Osteocyte (in vitro differentiated cells): ENCODE results near the gene CPE. TPM values are rescaled to one million over a fixed set of nuclear protein-coding genes. Genes with fewer than 3 reads are reported as not detected.

Experiments
- DNase-seq: peaks from one replicate; pipeline ENCODE4 v3.0.0; 2021; ENCODE audit warnings: mixed read lengths; ENCODE audit not compliant: unreplicated experiment; ENCODE audit errors: extremely low spot score
- H3K27ac Mint-ChIP-seq: one replicate; pipeline ENCODE4 v1.8.0; 2021; ENCODE audit warnings: mild to moderate bottlenecking, mixed read lengths; ENCODE audit not compliant: unreplicated experiment
- H3K27me3 Mint-ChIP-seq: one replicate; pipeline ENCODE4 v1.8.0; 2021; ENCODE audit warnings: mixed read lengths; ENCODE audit not compliant: unreplicated experiment
- H3K36me3 Mint-ChIP-seq: one replicate; pipeline ENCODE4 v1.8.0; 2021; ENCODE audit warnings: mixed read lengths; ENCODE audit not compliant: unreplicated experiment
- H3K4me1 Mint-ChIP-seq: one replicate; pipeline ENCODE4 v1.8.0; 2021; ENCODE audit warnings: mixed read lengths; ENCODE audit not compliant: unreplicated experiment
- H3K4me3 Mint-ChIP-seq: one replicate; pipeline ENCODE4 v1.8.0; 2021; ENCODE audit warnings: mild to moderate bottlenecking, moderate library complexity, mixed read lengths; ENCODE audit not compliant: unreplicated experiment
- H3K9me3 Mint-ChIP-seq: one replicate; pipeline ENCODE4 v1.8.0; 2021; ENCODE audit warnings: mixed read lengths; ENCODE audit not compliant: unreplicated experiment
- total RNA-seq: library from RNA; stranded (reverse); gene quantifications from 2 replicates; pipeline ENCODE4 v1.2.1, GENCODE V29; 2021
- TF ChIP-seq, protein P1 (sequence below): fragments of 200-600 bp; sonication (generic); IDR thresholded peaks from 2 replicates; pipeline ENCODE4 v1.5.0; 2021; ENCODE audit warnings: antibody characterized with exemption, mild to moderate bottlenecking, moderate library complexity

CPE gene
- total RNA-seq, 1 donor from 2014 or later = 195 TPM

DNA sequence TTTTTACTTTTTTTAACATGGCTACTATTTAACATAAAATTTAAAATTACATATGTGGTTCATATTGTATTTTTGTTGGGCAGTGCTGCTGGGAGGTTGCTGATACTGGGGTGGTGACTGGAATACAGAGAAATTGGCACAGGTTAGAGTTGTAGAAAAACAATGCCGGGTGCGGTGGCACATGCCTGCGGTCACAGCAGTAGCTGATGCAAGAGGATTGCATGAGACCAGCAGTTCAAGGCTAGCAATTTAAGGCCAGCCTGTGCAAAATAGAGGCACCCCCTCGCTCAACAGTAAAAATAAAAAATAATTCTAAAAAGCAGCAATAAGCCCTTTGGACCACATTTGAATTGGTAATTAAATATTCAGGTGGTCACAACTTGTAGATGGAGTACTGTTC, 11.8 kb upstream of the CPE start:
- TF ChIP-seq, protein P1, sequence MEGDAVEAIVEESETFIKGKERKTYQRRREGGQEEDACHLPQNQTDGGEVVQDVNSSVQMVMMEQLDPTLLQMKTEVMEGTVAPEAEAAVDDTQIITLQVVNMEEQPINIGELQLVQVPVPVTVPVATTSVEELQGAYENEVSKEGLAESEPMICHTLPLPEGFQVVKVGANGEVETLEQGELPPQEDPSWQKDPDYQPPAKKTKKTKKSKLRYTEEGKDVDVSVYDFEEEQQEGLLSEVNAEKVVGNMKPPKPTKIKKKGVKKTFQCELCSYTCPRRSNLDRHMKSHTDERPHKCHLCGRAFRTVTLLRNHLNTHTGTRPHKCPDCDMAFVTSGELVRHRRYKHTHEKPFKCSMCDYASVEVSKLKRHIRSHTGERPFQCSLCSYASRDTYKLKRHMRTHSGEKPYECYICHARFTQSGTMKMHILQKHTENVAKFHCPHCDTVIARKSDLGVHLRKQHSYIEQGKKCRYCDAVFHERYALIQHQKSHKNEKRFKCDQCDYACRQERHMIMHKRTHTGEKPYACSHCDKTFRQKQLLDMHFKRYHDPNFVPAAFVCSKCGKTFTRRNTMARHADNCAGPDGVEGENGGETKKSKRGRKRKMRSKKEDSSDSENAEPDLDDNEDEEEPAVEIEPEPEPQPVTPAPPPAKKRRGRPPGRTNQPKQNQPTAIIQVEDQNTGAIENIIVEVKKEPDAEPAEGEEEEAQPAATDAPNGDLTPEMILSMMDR = no peak
- no peaks in the 10 kb centered on the region for H3K4me1 Mint-ChIP-seq
- no peak for DNase-seq
- H3K27ac Mint-ChIP-seq = no peak overlapping the region
- H3K36me3 Mint-ChIP-seq = no peaks in the 10 kb centered on the region
- H3K9me3 Mint-ChIP-seq = no peaks in the 10 kb centered on the region
- H3K27me3 Mint-ChIP-seq = no peaks in the 10 kb centered on the region
- no peak overlapping the region for H3K4me3 Mint-ChIP-seq

DNA sequence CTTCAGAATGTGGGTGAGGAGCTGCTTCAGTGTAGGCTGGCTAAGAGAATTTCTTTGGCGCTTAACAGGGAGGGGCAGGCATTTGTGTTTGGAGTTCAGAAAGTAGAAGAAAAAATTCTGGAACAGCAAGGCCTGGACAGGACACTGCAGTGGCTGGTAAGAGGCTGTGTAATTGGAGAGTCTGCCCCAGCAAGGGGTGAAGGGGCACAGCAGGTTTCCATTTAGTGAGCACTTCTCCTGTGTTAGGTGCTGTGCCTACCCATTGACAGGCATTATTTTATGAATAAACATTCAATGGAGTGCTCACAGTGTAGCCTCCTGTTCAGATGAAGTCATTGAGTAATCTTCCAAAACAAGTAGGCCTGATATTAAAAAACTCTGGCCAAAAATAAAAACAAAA, 10.7 kb upstream of the CPE start:
- no peaks in the 10 kb centered on the region for H3K36me3 Mint-ChIP-seq
- no peaks in the 10 kb centered on the region for H3K27me3 Mint-ChIP-seq
- no peak overlapping the region for H3K4me3 Mint-ChIP-seq
- H3K27ac Mint-ChIP-seq = no peak overlapping the region
- no peaks in the 10 kb centered on the region for H3K9me3 Mint-ChIP-seq
- DNase-seq = no peak
- TF ChIP-seq, protein P1 = no peak
- no peaks in the 10 kb centered on the region for H3K4me1 Mint-ChIP-seq

DNA sequence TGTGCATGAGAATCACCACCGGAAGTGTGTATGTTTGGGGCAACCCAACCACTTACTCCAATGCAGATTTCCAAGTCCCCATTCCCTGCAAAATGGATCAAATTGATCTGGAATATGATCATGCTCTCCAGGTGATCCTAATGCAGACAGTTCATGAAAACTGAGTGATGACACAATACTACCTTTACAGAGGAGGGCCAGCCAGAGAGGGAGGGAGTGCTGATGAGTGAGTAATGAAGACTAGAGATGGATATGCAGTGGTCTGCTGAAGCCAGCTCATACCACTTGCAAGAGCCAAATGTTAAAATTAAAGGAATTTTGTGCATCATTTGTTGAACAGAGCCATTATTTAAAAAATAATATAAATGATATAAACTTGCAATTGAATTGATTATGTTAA, 10.2 kb upstream of the CPE start:
- no peaks in the 10 kb centered on the region for H3K9me3 Mint-ChIP-seq
- DNase-seq = no peak
- H3K4me3 Mint-ChIP-seq = no peak overlapping the region
- H3K4me1 Mint-ChIP-seq = no peaks in the 10 kb centered on the region
- no peaks in the 10 kb centered on the region for H3K36me3 Mint-ChIP-seq
- H3K27me3 Mint-ChIP-seq = no peaks in the 10 kb centered on the region
- no peak overlapping the region for H3K27ac Mint-ChIP-seq
- TF ChIP-seq, protein P1 = no peak

- no peaks in the 10 kb centered on the region for H3K4me1 Mint-ChIP-seq
- H3K4me3 Mint-ChIP-seq = no peak overlapping the region
- H3K27ac Mint-ChIP-seq = no peak overlapping the region
- H3K9me3 Mint-ChIP-seq = no peaks in the 10 kb centered on the region
- DNase-seq = no peak
- no peaks in the 10 kb centered on the region for H3K27me3 Mint-ChIP-seq
- no peaks in the 10 kb centered on the region for H3K36me3 Mint-ChIP-seq
- TF ChIP-seq, protein P1 = no peak
Observed at GRCh38 chr4:165369522-165369921, 9.3 kb upstream of the CPE start.

DNA sequence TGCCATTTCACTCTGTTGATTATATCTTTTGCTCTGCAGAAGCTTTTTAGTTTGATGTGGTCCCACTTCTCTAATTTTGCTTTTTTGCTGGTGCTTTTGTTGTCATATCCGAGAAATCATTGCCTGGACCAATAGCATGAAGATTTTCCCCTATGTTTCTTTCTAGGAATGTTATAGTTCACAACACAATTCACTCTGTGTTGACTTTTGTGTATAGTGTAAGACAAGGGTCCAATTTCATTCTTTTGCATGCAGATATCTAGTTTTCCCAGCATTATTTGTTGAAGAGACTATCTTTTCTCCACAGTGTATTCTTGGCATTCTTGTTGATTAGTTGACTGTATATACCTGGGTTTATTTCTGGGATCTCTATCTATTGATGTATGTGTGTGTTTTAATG, 8.3 kb upstream of the CPE start:
- Mint-ChIP-seq H3K4me1 (no peaks in the 10 kb centered on the region), H3K9me3 (no peaks in the 10 kb centered on the region), H3K27me3 (no peaks in the 10 kb centered on the region), H3K27ac (no peak overlapping the region), H3K4me3 (no peak overlapping the region), H3K36me3 (no peaks in the 10 kb centered on the region)
- TF ChIP-seq, protein P1 = no peak
- DNase-seq = no peak
